Neuron (in vitro differentiated cells): ENCODE measurements around the gene POC1A.

ENCODE experiments used
- H2AFZ ChIP-seq: one replicate; pipeline ENCODE4 v1.6.1; 2013; ENCODE audit warnings: low read depth, mild to moderate bottlenecking, inconsistent platforms, low read length, moderate library complexity
- H3K27me3 ChIP-seq: one replicate; pipeline ENCODE4 v1.6.1; 2013; ENCODE audit warnings: low read length; ENCODE audit not compliant: insufficient read depth
- H3K36me3 ChIP-seq: one replicate; pipeline ENCODE4 v1.6.1; 2013; ENCODE audit warnings: low read length; ENCODE audit not compliant: insufficient read depth
- H3K4me1 ChIP-seq: one replicate; pipeline ENCODE4 v1.6.1; 2013; ENCODE audit warnings: low read length; ENCODE audit not compliant: insufficient read depth
- H3K4me3 ChIP-seq: 2 replicates; pipeline ENCODE4 v1.5.1; 2013; ENCODE audit warnings: mild to moderate bottlenecking, low read length, moderate library complexity
- H3K9me3 ChIP-seq: one replicate; pipeline ENCODE4 v1.6.1; 2013; ENCODE audit warnings: low read length

The POC1A gene

GRCh38 chr3:52062505-52062904 is 91.7 kb downstream of the POC1A start:
- Histone ChIP-seq H3K27me3 (peaks cover 38% of the 10 kb centered on the region), H3K36me3 (no peaks in the 10 kb centered on the region), H3K4me3 (no peak overlapping the region), H3K9me3 (no peaks in the 10 kb centered on the region), H2AFZ (no peak overlapping the region), H3K4me1 (peaks cover 3% of the 10 kb centered on the region)

- Histone ChIP-seq H2AFZ (no peak overlapping the region), H3K4me3 (no peak overlapping the region), H3K27me3 (peaks cover 38% of the 10 kb centered on the region), H3K36me3 (no peaks in the 10 kb centered on the region), H3K9me3 (no peaks in the 10 kb centered on the region), H3K4me1 (peaks cover 9% of the 10 kb centered on the region)
These were observed 92.9 kb downstream of the POC1A start for GRCh38 chr3:52061121-52061910.

DNA sequence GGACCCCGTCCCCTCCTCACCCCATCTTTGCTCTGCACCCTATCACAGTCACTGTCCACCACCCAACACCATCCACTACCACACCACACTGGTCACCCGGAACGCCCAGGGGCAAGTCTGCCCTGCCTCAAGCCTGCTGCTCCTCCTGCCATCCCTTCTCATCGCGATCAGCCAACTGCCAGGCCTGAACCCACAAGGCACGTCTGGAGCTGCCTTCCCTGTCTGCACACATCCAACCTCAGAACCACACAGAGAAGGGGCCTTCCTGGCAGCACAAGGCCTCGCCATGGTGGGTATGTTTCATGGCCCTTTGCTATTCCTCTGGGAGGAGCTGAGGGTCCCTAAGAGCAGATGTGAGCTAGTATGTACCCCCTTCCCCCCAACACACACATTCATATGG is 94.4 kb downstream of the POC1A start:
- H3K27me3 ChIP-seq, result peaks cover 34% of the 10 kb centered on the region
- H3K4me1 ChIP-seq, result peaks cover 18% of the 10 kb centered on the region
- H3K9me3 ChIP-seq, result no peaks in the 10 kb centered on the region
- H3K4me3 ChIP-seq, result no peak overlapping the region
- H2AFZ ChIP-seq, result no peak overlapping the region
- no peaks in the 10 kb centered on the region for H3K36me3 ChIP-seq

- H3K9me3 ChIP-seq, result no peaks in the 10 kb centered on the region
- H2AFZ ChIP-seq, result no peak overlapping the region
- H3K4me1 ChIP-seq, result peaks cover 18% of the 10 kb centered on the region
- peaks cover 4% of the 10 kb centered on the region for H3K36me3 ChIP-seq
- H3K4me3 ChIP-seq, result peak overlapping the region; percentile 37
- H3K27me3 ChIP-seq, result peaks cover 31% of the 10 kb centered on the region
These were observed 96.3 kb downstream of the POC1A start for GRCh38 chr3:52057812-52058495.

DNA sequence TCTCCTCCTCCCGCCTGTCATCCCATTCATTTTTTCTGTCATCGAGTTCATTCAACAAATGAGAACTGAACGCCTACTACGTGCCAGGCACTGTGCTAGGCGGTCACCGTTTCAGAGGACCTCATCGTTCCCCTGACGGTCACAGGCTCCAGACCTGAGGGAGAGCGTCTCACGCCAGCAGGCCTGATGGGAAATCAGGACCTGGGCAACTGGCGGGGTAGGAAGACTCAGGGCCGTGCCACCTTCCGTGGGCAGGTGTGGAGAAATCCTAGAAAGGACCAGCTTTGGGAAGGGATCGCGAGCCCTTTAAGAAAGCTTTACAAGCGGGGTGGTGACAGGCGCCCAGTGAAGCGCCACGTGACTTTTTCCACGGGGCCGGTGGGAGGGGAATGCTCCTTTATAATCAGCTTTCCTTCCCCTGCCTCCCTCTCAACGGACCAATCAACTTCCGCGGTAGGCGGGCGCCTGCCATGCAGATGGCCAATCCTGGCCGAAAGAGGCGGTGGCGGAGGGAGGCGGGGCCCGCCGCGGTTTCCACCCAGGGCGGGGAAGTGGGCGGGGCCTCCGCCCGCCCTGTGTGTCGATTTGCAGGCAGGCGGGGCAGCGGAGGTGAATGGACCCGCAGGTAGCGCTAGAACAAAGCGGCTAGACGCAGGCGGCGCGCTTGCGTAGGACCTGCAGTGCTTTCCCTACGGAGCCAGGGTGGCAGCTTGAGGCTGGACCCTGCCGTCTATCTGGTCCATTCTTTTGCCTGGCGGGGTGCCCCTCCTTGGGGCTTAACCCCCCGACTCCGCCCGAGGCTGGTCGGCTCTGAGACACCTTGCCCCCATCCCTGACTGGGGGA is 97.0 kb downstream of the POC1A start:
- Histone ChIP-seq H3K4me3 (peak overlapping the region; percentile 52), H3K9me3 (no peaks in the 10 kb centered on the region), H2AFZ (peak overlapping the region; percentile 84), H3K4me1 (peaks cover 18% of the 10 kb centered on the region), H3K36me3 (peaks cover 6% of the 10 kb centered on the region), H3K27me3 (peaks cover 31% of the 10 kb centered on the region)

- Histone ChIP-seq H2AFZ (peak within 1 kb of the TSS; percentile 84), H3K36me3 (peaks cover 12% of the 10 kb centered on the region), H3K27me3 (peaks cover 31% of the 10 kb centered on the region), H3K4me1 (peaks cover 18% of the 10 kb centered on the region), H3K4me3 (peak within 1 kb of the TSS; percentile 69), H3K9me3 (no peaks in the 10 kb centered on the region)
These were observed 97.7 kb downstream of the POC1A start, which contains the start of gene DUSP7 for GRCh38 chr3:52056521-52056967. DUSP7 (minus strand) TSS chr3:52056571; CDS start chr3:52056366, 205 bp downstream.

GRCh38 chr3:52055537-52056351 is 98.5 kb downstream of the POC1A start:
- peaks cover 20% of the 10 kb centered on the region for H3K36me3 ChIP-seq
- no peaks in the 10 kb centered on the region for H3K9me3 ChIP-seq
- peaks cover 18% of the 10 kb centered on the region for H3K4me1 ChIP-seq
- H3K4me3 ChIP-seq, result peak overlapping the region; percentile 69
- peaks cover 31% of the 10 kb centered on the region for H3K27me3 ChIP-seq
- H2AFZ ChIP-seq, result peak overlapping the region; percentile 53

DNA sequence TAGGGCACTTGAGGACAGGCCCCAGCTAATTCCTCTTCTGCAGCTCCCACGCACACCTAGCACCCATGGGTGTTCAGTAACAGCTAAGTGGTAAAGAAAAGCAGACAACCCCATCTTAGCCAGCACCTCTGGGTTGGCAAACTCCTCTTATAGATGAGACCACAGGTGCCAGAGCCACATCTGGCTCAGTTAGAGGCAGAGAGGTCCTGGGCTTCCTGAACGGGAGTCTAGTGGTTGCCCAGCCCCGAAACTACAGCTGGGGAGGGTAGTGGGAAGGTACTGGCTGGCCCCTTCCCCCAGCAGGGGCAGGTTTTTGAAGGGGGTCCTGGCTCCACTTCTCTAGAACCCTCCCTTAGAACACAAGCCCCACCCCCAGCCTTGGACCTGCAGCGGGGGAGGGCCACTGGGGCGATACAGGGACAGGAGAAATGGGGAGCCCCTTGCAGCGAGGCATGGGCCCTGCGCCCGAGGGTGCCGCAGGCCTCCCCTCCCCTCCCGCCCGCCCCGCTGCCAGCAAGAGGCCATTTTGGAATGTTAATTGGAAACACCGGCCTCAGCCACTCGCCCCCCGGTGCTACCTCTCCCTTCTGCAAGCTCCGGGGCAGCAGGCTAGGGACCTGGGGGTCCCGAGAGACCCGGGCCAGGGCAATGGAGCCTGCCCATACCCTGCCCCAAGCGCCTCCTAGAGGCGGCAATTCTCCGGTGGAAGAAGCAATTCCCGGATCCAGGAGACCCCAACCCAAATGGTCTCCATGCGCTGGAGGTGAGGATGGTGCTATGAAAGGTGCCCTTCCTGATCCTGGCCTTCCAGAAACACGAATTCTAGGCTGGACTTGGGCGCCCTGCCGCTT is 99.3 kb downstream of the POC1A start:
- H3K27me3 ChIP-seq, result peaks cover 23% of the 10 kb centered on the region
- no peaks in the 10 kb centered on the region for H3K9me3 ChIP-seq
- peaks cover 27% of the 10 kb centered on the region for H3K36me3 ChIP-seq
- H2AFZ ChIP-seq, result peak overlapping the region; percentile 53
- peaks cover 18% of the 10 kb centered on the region for H3K4me1 ChIP-seq
- peak overlapping the region; percentile 69 for H3K4me3 ChIP-seq

GRCh38 chr3:52053307-52054304 is 100.6 kb downstream of the POC1A start:
- Histone ChIP-seq H3K4me3 (no peak overlapping the region), H3K27me3 (peaks cover 10% of the 10 kb centered on the region), H2AFZ (no peak overlapping the region), H3K36me3 (peaks cover 29% of the 10 kb centered on the region), H3K4me1 (peaks cover 18% of the 10 kb centered on the region), H3K9me3 (no peaks in the 10 kb centered on the region)

DNA sequence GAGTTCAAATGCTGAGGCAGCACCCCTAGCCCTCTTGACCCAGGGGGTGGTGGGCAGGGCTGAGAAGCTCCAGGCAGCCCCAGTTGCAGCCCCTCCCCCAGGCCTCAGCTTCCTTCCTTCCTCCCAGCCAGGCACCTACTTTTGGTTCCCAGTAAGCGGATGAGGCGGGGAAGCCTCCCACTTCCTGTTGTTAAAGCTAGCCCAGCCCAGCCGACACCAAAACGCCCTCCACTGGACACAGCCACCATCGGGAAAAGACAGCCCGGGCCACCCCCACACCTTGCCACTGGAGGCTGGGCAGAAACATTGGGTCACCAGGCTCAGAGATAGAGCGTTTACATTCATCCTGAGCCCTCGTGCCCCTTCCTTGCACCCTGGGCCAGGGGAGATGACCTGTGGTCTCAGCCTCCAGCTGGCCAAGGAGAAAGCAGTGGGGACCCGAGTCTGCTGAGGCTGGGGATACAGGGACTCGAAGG is 101.4 kb downstream of the POC1A start:
- Histone ChIP-seq H3K4me3 (no peak overlapping the region), H3K9me3 (no peaks in the 10 kb centered on the region), H3K27me3 (peaks cover 3% of the 10 kb centered on the region), H3K4me1 (peaks cover 18% of the 10 kb centered on the region), H2AFZ (no peak overlapping the region), H3K36me3 (peaks cover 29% of the 10 kb centered on the region)

GRCh38 chr3:52051444-52051843 is 102.8 kb downstream of the POC1A start:
- peaks cover 29% of the 10 kb centered on the region for H3K36me3 ChIP-seq
- no peaks in the 10 kb centered on the region for H3K27me3 ChIP-seq
- no peaks in the 10 kb centered on the region for H3K9me3 ChIP-seq
- no peak overlapping the region for H2AFZ ChIP-seq
- H3K4me1 ChIP-seq, result peaks cover 8% of the 10 kb centered on the region
- H3K4me3 ChIP-seq, result no peak overlapping the region
